IMR-90 (cell line): ENCODE data around the gene HS3ST5. TPM values are rescaled to one million over a fixed set of nuclear protein-coding genes. Genes with fewer than 3 reads are reported as not detected.

ENCODE experiments used
- ATAC-seq: fragments of 200-7000 bp; cut with Tn5 transposase; 2 replicates; pipeline ENCODE4 v1.9.1; 2020; ENCODE audit warnings: low read depth, mild to moderate bottlenecking, moderate library complexity
- BruUV-seq: library from RNA; stranded (reverse); fragments of 400-500 nt; replicated peaks from 2 replicates; lab custom pipeline; 2021; lab: Mats Ljungman, UMichigan
- CTCF ChIA-PET: fragments of 300-600 bp; formaldehyde crosslinking; extraction: SDS; loops from one replicate; lab custom pipeline; 2021; ENCODE audit warnings: antibody characterized with exemption; lab: Yijun Ruan, JAX
- POLR2A ChIA-PET: fragments of 300-600 bp; sonication (Branson Sonifier 250); formaldehyde crosslinking; loops from one replicate; lab custom pipeline; 2022; ENCODE audit warnings: antibody characterized with exemption; ENCODE audit not compliant: unreplicated experiment; lab: Charles Lee
- DNase-seq: peaks from one replicate; pipeline ENCODE4 v3.0.0; 2013
- H2AFZ ChIP-seq: replicated peaks from 2 replicates; pipeline ENCODE3; 2013; ENCODE audit warnings: low read length, mild to moderate bottlenecking; ENCODE audit not compliant: poor library complexity
- H2AK5ac ChIP-seq: 2 replicates; pipeline ENCODE4 v1.6.1; 2013; ENCODE audit warnings: low read depth, low read length, inconsistent platforms
- H2AK9ac ChIP-seq: replicated peaks from 2 replicates; pipeline ENCODE3; 2013; ENCODE audit warnings: mild to moderate bottlenecking, low read depth, low read length, moderate library complexity; ENCODE audit not compliant: poor library complexity
- H2BK120ac ChIP-seq: 2 replicates; pipeline ENCODE4 v1.6.1; 2013; ENCODE audit warnings: low read depth, low read length, inconsistent platforms
- H2BK15ac ChIP-seq: 3 replicates; pipeline ENCODE4 v1.6.1; 2013; ENCODE audit warnings: low read depth, low read length, inconsistent platforms
- H2BK20ac ChIP-seq: 2 replicates; pipeline ENCODE4 v1.6.1; 2013; ENCODE audit warnings: low read depth, mild to moderate bottlenecking, inconsistent platforms, low read length, moderate library complexity
- H2BK5ac ChIP-seq: 2 replicates; pipeline ENCODE4 v1.6.1; 2013; ENCODE audit warnings: mild to moderate bottlenecking, low read depth, low read length, inconsistent platforms; ENCODE audit not compliant: poor library complexity, severe bottlenecking
- H3K14ac ChIP-seq: replicated peaks from 2 replicates; pipeline ENCODE4 v1.6.1; 2013; ENCODE audit warnings: low read depth, low read length, inconsistent platforms
- H3K18ac ChIP-seq: 2 replicates; pipeline ENCODE4 v1.6.1; 2013; ENCODE audit warnings: low read depth, low read length, control low read depth
- H3K23ac ChIP-seq: 2 replicates; pipeline ENCODE4 v1.6.1; 2013; ENCODE audit warnings: low read depth, low read length, inconsistent platforms
- H3K27ac ChIP-seq: 2 replicates; pipeline ENCODE4 v1.5.1; 2013; ENCODE audit warnings: mild to moderate bottlenecking, control low read depth, low read length; ENCODE audit not compliant: insufficient read depth
- H3K27me3 ChIP-seq: 2 replicates; pipeline ENCODE4 v1.6.1; 2013; ENCODE audit warnings: low read length; ENCODE audit not compliant: control insufficient read depth, insufficient read depth
- H3K36me3 ChIP-seq: 2 replicates; pipeline ENCODE4 v1.6.1; 2013; ENCODE audit warnings: low read length, mixed read lengths; ENCODE audit not compliant: control insufficient read depth, insufficient read depth
- H3K4ac ChIP-seq: 2 replicates; pipeline ENCODE4 v1.6.1; 2013; ENCODE audit warnings: low read depth, low read length, inconsistent platforms
- H3K4me1 ChIP-seq: 2 replicates; pipeline ENCODE4 v1.6.1; 2013; ENCODE audit warnings: low read length, mixed read lengths; ENCODE audit not compliant: control insufficient read depth, insufficient read depth
- H3K4me2 ChIP-seq: 2 replicates; pipeline ENCODE4 v1.6.1; 2013; ENCODE audit warnings: low read depth, mild to moderate bottlenecking, control low read depth, low read length, moderate library complexity
- H3K4me3 ChIP-seq: 2 replicates; pipeline ENCODE4 v1.5.1; 2013; ENCODE audit warnings: low read depth, mild to moderate bottlenecking, control low read depth, low read length, moderate library complexity; ENCODE audit not compliant: insufficient read depth
- H3K56ac ChIP-seq: 2 replicates; pipeline ENCODE4 v1.6.1; 2013; ENCODE audit warnings: low read length, inconsistent platforms; ENCODE audit not compliant: insufficient read depth; ENCODE audit errors: extremely low read depth
- H3K79me1 ChIP-seq, 2 experiments: 2 replicates each; pipeline ENCODE4 v1.6.1; 2013; ENCODE audit warnings: low read length in 2 of 2, inconsistent platforms in 1 of 2, low read depth in 1 of 2
- H3K9ac ChIP-seq: 2 replicates; pipeline ENCODE4 v1.6.1; 2013; ENCODE audit warnings: low read depth, low read length, control low read depth
- H3K9me1 ChIP-seq: 2 replicates; pipeline ENCODE4 v1.6.1; 2013; ENCODE audit warnings: low read length, inconsistent platforms; ENCODE audit not compliant: insufficient read depth
- H3K9me3 ChIP-seq: 2 replicates; pipeline ENCODE4 v1.6.1; 2013; ENCODE audit warnings: low read length; ENCODE audit not compliant: control insufficient read depth, insufficient read depth
- H4K20me1 ChIP-seq: 2 replicates; pipeline ENCODE4 v1.6.1; 2013; ENCODE audit warnings: low read length, inconsistent platforms; ENCODE audit not compliant: insufficient read depth
- H4K5ac ChIP-seq: 2 replicates; pipeline ENCODE4 v1.6.1; 2013; ENCODE audit warnings: mild to moderate bottlenecking, low read depth, low read length, control low read depth
- H4K8ac ChIP-seq, 2 experiments: 2 replicates each; pipeline ENCODE4 v1.6.1; 2013; ENCODE audit warnings: low read depth in 2 of 2, low read length in 2 of 2, control low read depth in 1 of 2, inconsistent platforms in 1 of 2
- H4K91ac ChIP-seq: 2 replicates; pipeline ENCODE4 v1.6.1; 2013; ENCODE audit warnings: low read depth, low read length, inconsistent platforms; ENCODE audit not compliant: insufficient read depth
- CEBPB ChIP-seq: IDR thresholded peaks from 2 replicates; pipeline ENCODE4 v1.6.1; 2012; ENCODE audit warnings: low read depth, low read length, improper control_type of control experiment
- CHD1 ChIP-seq: IDR thresholded peaks from 2 replicates; pipeline ENCODE4 v1.6.1; 2012; ENCODE audit warnings: low read depth, low read length, improper control_type of control experiment
- FOS ChIP-seq: fragments of 150-350 bp; IDR thresholded peaks from 2 replicates; pipeline ENCODE4 v1.6.1; 2016; ENCODE audit warnings: low read depth, low read length
- MAFK ChIP-seq: IDR thresholded peaks from 2 replicates; pipeline ENCODE4 v1.6.1; 2012; ENCODE audit warnings: low read depth, low read length, improper control_type of control experiment
- MXI1 ChIP-seq: IDR thresholded peaks from 2 replicates; pipeline ENCODE4 v1.6.1; 2012; ENCODE audit warnings: low read depth, mild to moderate bottlenecking, low read length, moderate library complexity, borderline replicate concordance
- RAD21 ChIP-seq: IDR thresholded peaks from 2 replicates; pipeline ENCODE4 v1.6.1; 2012; ENCODE audit warnings: low read length, improper control_type of control experiment
- RCOR1 ChIP-seq: IDR thresholded peaks from 2 replicates; pipeline ENCODE4 v1.6.1; 2012; ENCODE audit warnings: mild to moderate bottlenecking, low read length, improper control_type of control experiment; ENCODE audit not compliant: insufficient replicate concordance
- RFX5 ChIP-seq: IDR thresholded peaks from 2 replicates; pipeline ENCODE4 v1.8.0; 2012; ENCODE audit warnings: low read depth, mild to moderate bottlenecking, low read length, moderate library complexity
- SMC3 ChIP-seq: fragments of 150-350 bp; IDR thresholded peaks from 2 replicates; pipeline ENCODE4 v1.6.1; 2016; ENCODE audit warnings: low read depth, mild to moderate bottlenecking, antibody characterized with exemption, low read length, moderate library complexity
- WGBS, 2 experiments: methylation state at CpG; one replicate each; pipeline versions ENCODE4 v1.1.5 to v1.1.7; 2013; ENCODE audit warnings: missing lambda C conversion rate in 2 of 2; ENCODE audit not compliant: insufficient read length in 1 of 2; ENCODE audit errors: extremely low coverage in 2 of 2; 5-methylcytosine and 5-hydroxymethylcytosine counted together
- dilution Hi-C: fragments of 300-500 bp; cut with HindIII; formaldehyde crosslinking; loops from one replicate; pipeline ENCODE4 v1.14.3; 2018; ENCODE audit warnings: low sequenced_read_pairs; ENCODE audit not compliant: unreplicated experiment
- in situ Hi-C: fragments of 300-500 bp; cut with MboI; formaldehyde crosslinking; loops from 3 replicates; pipeline ENCODE4 v1.14.3; 2019; ENCODE audit warnings: low sequenced_read_pairs, inconsistent platforms, mixed read lengths
- intact Hi-C: fragments of 100-400 bp; cut with micrococcal nuclease; formaldehyde crosslinking; loops from 2 replicates; pipeline ENCODE4 v1.10.0; 2022
- polyA plus RNA-seq, 3 experiments: library from polyadenylated mRNA; depleted of rRNA; stranded (reverse); fragments of >200 nt; gene quantifications; 2 replicates each; pipeline ENCODE4 v1.2.3, GENCODE V29; 2012; ENCODE audit warnings: low replicate concordance in 1 of 3
- total RNA-seq: library from RNA; depleted of rRNA; stranded (reverse); fragments of >200 nt; gene quantifications from 2 replicates; pipeline ENCODE4 v1.2.3, GENCODE V29; 2012
- TF ChIP-seq, protein P1 (sequence below): conservative IDR thresholded peaks from 2 replicates; pipeline ENCODE4 v1.5.1; 2012; ENCODE audit warnings: mild to moderate bottlenecking, low read depth, low read length, improper control_type of control experiment

HS3ST5 gene
- total and polyA plus RNA-seq, 2 of the 4 experiments (the other 2 are of a cell fraction), result not detected

DNA sequence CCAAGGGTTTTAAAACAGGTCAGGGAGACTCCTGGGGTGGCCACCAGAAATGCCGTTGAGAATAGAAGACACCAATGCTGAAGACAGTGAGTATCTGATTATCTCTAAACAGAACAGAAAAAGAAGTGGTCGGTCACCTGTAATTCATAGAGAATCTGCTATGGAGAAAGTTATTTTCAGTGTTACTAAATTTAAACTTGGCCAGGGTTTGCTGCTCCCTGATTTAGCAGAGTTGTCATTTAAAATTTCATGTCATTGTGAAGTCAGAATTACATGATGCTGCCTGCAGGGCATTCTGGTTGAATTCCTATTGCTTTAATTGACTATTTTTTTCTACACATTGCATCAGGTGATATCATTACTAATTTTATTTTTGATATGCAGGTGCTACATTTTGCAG, 114.1 kb downstream of the HS3ST5 start:
- Histone ChIP-seq H3K9me1 (no peaks in the 10 kb centered on the region), H2AK5ac (no peak overlapping the region), H3K4me2 (no peak overlapping the region), H3K79me1 (no peaks in the 10 kb centered on the region), H4K91ac (no peak overlapping the region), H3K18ac (no peak overlapping the region), H3K4ac (no peak overlapping the region), H2AFZ (no peak overlapping the region), H2AK9ac (no peak overlapping the region), H3K27ac (no peak overlapping the region), H3K56ac (no peak overlapping the region), H2BK20ac (no peak overlapping the region), H2BK5ac (no peak overlapping the region), H3K4me1 (no peaks in the 10 kb centered on the region), H3K4me3 (no peak overlapping the region), H4K5ac (no peak overlapping the region), H4K20me1 (no peaks in the 10 kb centered on the region), H3K36me3 (no peaks in the 10 kb centered on the region), H3K23ac (no peak overlapping the region), H3K9ac (no peak overlapping the region), H3K14ac (no peak overlapping the region), H3K27me3 (no peaks in the 10 kb centered on the region), H3K9me3 (no peaks in the 10 kb centered on the region), H2BK15ac (no peak overlapping the region), H2BK120ac (no peak overlapping the region), H4K8ac (no peak overlapping the region)
- no CpG with 5 or more reads among the region's 2 CpGs for WGBS, 2 experiments
- no peak for TF ChIP-seq MXI1
- TF ChIP-seq SMC3, result no peak
- TF ChIP-seq, protein P1, sequence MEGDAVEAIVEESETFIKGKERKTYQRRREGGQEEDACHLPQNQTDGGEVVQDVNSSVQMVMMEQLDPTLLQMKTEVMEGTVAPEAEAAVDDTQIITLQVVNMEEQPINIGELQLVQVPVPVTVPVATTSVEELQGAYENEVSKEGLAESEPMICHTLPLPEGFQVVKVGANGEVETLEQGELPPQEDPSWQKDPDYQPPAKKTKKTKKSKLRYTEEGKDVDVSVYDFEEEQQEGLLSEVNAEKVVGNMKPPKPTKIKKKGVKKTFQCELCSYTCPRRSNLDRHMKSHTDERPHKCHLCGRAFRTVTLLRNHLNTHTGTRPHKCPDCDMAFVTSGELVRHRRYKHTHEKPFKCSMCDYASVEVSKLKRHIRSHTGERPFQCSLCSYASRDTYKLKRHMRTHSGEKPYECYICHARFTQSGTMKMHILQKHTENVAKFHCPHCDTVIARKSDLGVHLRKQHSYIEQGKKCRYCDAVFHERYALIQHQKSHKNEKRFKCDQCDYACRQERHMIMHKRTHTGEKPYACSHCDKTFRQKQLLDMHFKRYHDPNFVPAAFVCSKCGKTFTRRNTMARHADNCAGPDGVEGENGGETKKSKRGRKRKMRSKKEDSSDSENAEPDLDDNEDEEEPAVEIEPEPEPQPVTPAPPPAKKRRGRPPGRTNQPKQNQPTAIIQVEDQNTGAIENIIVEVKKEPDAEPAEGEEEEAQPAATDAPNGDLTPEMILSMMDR, result no peak
- TF ChIP-seq CHD1, result no peak
- TF ChIP-seq CEBPB, result no peak
- no peak for TF ChIP-seq MAFK
- no peak for TF ChIP-seq RCOR1
- no peak for TF ChIP-seq RFX5
- no peak for TF ChIP-seq FOS
- no peak for TF ChIP-seq RAD21
- intact Hi-C loops (no loop called here), dilution Hi-C loops (no loop called here), in situ Hi-C loops (no loop called here)
- ChIA-PET CTCF (interaction anchor here (0.6 kb wide), 1 partner anchor 24 kb away, joined by 3 read pairs; no protein-coding TSS in a partner anchor), POLR2A (no interaction called here)
- BruUV-seq, result no TSS peak
- DNase-seq (no peak), ATAC-seq (no peak)
